H1 (cell line): ENCODE data around the gene RAB10. TPM values are rescaled to one million over a fixed set of nuclear protein-coding genes. Genes with fewer than 3 reads are reported as not detected.

Experiments used
- CTCF ChIA-PET: fragments of 300-600 bp; sonication (Branson Sonifier 250); formaldehyde crosslinking; loops from one replicate; lab custom pipeline; 2021; ENCODE audit not compliant: partially characterized antibody; lab: Charles Lee
- POLR2A ChIA-PET: fragments of 300-600 bp; sonication (Branson Sonifier 250); formaldehyde crosslinking; loops from one replicate; lab custom pipeline; 2021; ENCODE audit warnings: inconsistent platforms; ENCODE audit not compliant: partially characterized antibody; lab: Charles Lee
- DNase-seq, 2 experiments: peaks; one replicate each; pipeline versions ENCODE4 v3.0.0 to v3.0.0-alpha.2; 2010 to 2022; ENCODE audit warnings: low spot score in 2 of 2, low read depth in 1 of 2, mixed read lengths in 1 of 2
- FAIRE-seq: peaks from 2 replicates; lab custom pipeline; 2011; peaks lifted over from hg19 to GRCh38; lab: Jason Lieb, UNC
- H2AFZ ChIP-seq: 2 replicates; pipeline ENCODE4 v1.8.1; 2012; ENCODE audit warnings: low read length, inconsistent platforms
- H2AK5ac ChIP-seq: 2 replicates; pipeline ENCODE4 v1.6.1; 2013; ENCODE audit warnings: low read depth, low read length
- H2BK120ac ChIP-seq: replicated peaks from 2 replicates; pipeline ENCODE3; 2013; ENCODE audit warnings: low read depth, low read length, inconsistent platforms
- H2BK12ac ChIP-seq: 2 replicates; pipeline ENCODE4 v1.6.1; 2013; ENCODE audit warnings: low read depth, low read length
- H2BK15ac ChIP-seq: 2 replicates; pipeline ENCODE4 v1.6.1; 2013; ENCODE audit warnings: low read length
- H2BK20ac ChIP-seq: 2 replicates; pipeline ENCODE4 v1.6.1; 2013; ENCODE audit warnings: low read length
- H2BK5ac ChIP-seq: 2 replicates; pipeline ENCODE4 v1.6.1; 2013; ENCODE audit warnings: low read depth, low read length
- H3K14ac ChIP-seq: 2 replicates; pipeline ENCODE4 v1.6.1; 2013; ENCODE audit warnings: inconsistent platforms; ENCODE audit not compliant: insufficient read length
- H3K18ac ChIP-seq: 2 replicates; pipeline ENCODE4 v1.6.1; 2013; ENCODE audit warnings: low read length; ENCODE audit errors: extremely low read depth
- H3K23ac ChIP-seq: 2 replicates; pipeline ENCODE4 v1.6.1; 2013; ENCODE audit warnings: inconsistent platforms; ENCODE audit not compliant: insufficient read length
- H3K23me2 ChIP-seq: 2 replicates; pipeline ENCODE4 v1.6.1; 2013; ENCODE audit warnings: low read depth, low read length
- H3K27ac ChIP-seq: 2 replicates; pipeline ENCODE4 v1.6.1; 2011; ENCODE audit warnings: low read depth, low read length, inconsistent platforms
- H3K27me3 ChIP-seq, 4 experiments: replicated peaks in 1 of 4; 1 replicate in 1 of 4; 2 replicates in 3 of 4; pipeline versions ENCODE4 v1.6.1 to v1.8.1; 2011 to 2013; ENCODE audit warnings: low read length in 3 of 4, mild to moderate bottlenecking in 3 of 4, inconsistent platforms in 2 of 4, mixed read lengths in 2 of 4, moderate library complexity in 1 of 4; ENCODE audit not compliant: control insufficient read depth in 3 of 4, insufficient read depth in 3 of 4; ENCODE audit errors: extremely low read depth in 1 of 4
- H3K36me3 ChIP-seq, 4 experiments: 2 replicates each; pipeline versions ENCODE4 v1.6.1 to v1.8.1; 2011 to 2013; ENCODE audit warnings: mild to moderate bottlenecking in 4 of 4, low read length in 3 of 4, moderate library complexity in 2 of 4, control low read depth in 1 of 4, inconsistent platforms in 1 of 4; ENCODE audit not compliant: insufficient read depth in 4 of 4, control insufficient read depth in 2 of 4
- H3K4ac ChIP-seq: replicated peaks from 2 replicates; pipeline ENCODE3; 2013; ENCODE audit warnings: low read length, low read depth, mixed read lengths, inconsistent platforms; ENCODE audit not compliant: insufficient read length
- H3K4me1 ChIP-seq, 4 experiments: replicated peaks in 1 of 4; 1 replicate in 1 of 4; 2 replicates in 3 of 4; pipeline versions ENCODE4 v1.6.1 to v1.8.1; 2011 to 2013; ENCODE audit warnings: low read length in 3 of 4, inconsistent platforms in 2 of 4, mixed read lengths in 1 of 4; ENCODE audit not compliant: insufficient read depth in 4 of 4, control insufficient read depth in 3 of 4
- H3K4me2 ChIP-seq, 2 experiments: 2 replicates each; pipeline versions ENCODE4 v1.6.1 to v1.8.1; 2011 to 2013; ENCODE audit warnings: low read depth in 2 of 2, low read length in 2 of 2, control low read depth in 1 of 2, inconsistent platforms in 1 of 2, mild to moderate bottlenecking in 1 of 2; ENCODE audit not compliant: insufficient read depth in 1 of 2
- H3K4me3 ChIP-seq, 4 experiments: fragments of 200-600, 300-600 bp in 1 of 4; sonication (generic), shearing (Covaris generic), sonication (Bioruptor Twin) in 1 of 4; 2 replicates each; pipeline versions ENCODE4 v1.5.1 to v1.8.1; 2011 to 2016; ENCODE audit warnings: low read length in 4 of 4, low read depth in 3 of 4, control low read depth in 2 of 4, inconsistent platforms in 2 of 4, mild to moderate bottlenecking in 2 of 4, mixed read lengths in 1 of 4, moderate library complexity in 1 of 4; ENCODE audit not compliant: insufficient read depth in 2 of 4; ENCODE audit errors: extremely low read depth in 1 of 4
- H3K56ac ChIP-seq: replicated peaks from 2 replicates; pipeline ENCODE3; 2013; ENCODE audit warnings: low read depth, mild to moderate bottlenecking, mixed read lengths, low read length, inconsistent platforms; ENCODE audit not compliant: insufficient read length
- H3K79me1 ChIP-seq: 2 replicates; pipeline ENCODE4 v1.6.1; 2013; ENCODE audit warnings: low read depth, low read length, control low read depth
- H3K79me2 ChIP-seq, 2 experiments: 2 replicates each; pipeline versions ENCODE4 v1.6.1 to v1.8.1; 2012 to 2013; ENCODE audit warnings: low read length in 2 of 2, mild to moderate bottlenecking in 2 of 2, inconsistent platforms in 1 of 2; ENCODE audit not compliant: insufficient read depth in 2 of 2, control insufficient read depth in 1 of 2
- H3K9ac ChIP-seq, 4 experiments: replicated peaks in 1 of 4; 1 replicate in 1 of 4; 2 replicates in 3 of 4; pipeline versions ENCODE4 v1.6.1 to v1.8.1; 2011 to 2013; ENCODE audit warnings: low read depth in 3 of 4, low read length in 3 of 4, control low read depth in 2 of 4, mild to moderate bottlenecking in 2 of 4, moderate library complexity in 2 of 4, inconsistent platforms in 1 of 4; ENCODE audit errors: extremely low read depth in 1 of 4
- H3K9me3 ChIP-seq, 2 experiments: 2 replicates each; pipeline versions ENCODE4 v1.6.1 to v1.8.1; 2012 to 2013; ENCODE audit warnings: mild to moderate bottlenecking in 2 of 2, moderate library complexity in 2 of 2, control low read depth in 1 of 2, inconsistent platforms in 1 of 2, low read depth in 1 of 2, low read length in 1 of 2, mixed read lengths in 1 of 2; ENCODE audit not compliant: insufficient read depth in 2 of 2
- H4K20me1 ChIP-seq, 2 experiments: replicated peaks in 1 of 2; 2 replicates each; pipeline versions ENCODE3 to v1.8.1; 2011 to 2013; ENCODE audit warnings: inconsistent platforms in 2 of 2, low read length in 2 of 2, mild to moderate bottlenecking in 1 of 2; ENCODE audit not compliant: insufficient read depth in 2 of 2, control insufficient read depth in 1 of 2
- H4K5ac ChIP-seq: 2 replicates; pipeline ENCODE4 v1.6.1; 2013; ENCODE audit warnings: low read length, low read depth, mixed read lengths, inconsistent platforms; ENCODE audit not compliant: insufficient read length
- H4K8ac ChIP-seq: 2 replicates; pipeline ENCODE4 v1.8.0; 2013; ENCODE audit warnings: mild to moderate bottlenecking, moderate library complexity, low read length, inconsistent platforms; ENCODE audit not compliant: insufficient read depth; ENCODE audit errors: extremely low read depth
- H4K91ac ChIP-seq: replicated peaks from 2 replicates; pipeline ENCODE3; 2013; ENCODE audit warnings: low read length, mixed read lengths, inconsistent platforms; ENCODE audit not compliant: insufficient read length
- ASH2L ChIP-seq: fragments of 200-600, 300-600 bp; sonication (generic); IDR thresholded peaks from one replicate; pipeline ENCODE4 v1.7.1; 2017; ENCODE audit warnings: low read length
- CBX5 ChIP-seq: fragments of 300-800, 300-1000 bp; sonication (generic); IDR thresholded peaks from 2 replicates; pipeline ENCODE4 v1.7.1; 2016; ENCODE audit warnings: antibody characterized with exemption, low read length, low read depth
- CEBPB ChIP-seq: IDR thresholded peaks from 2 replicates; pipeline ENCODE4 v1.6.1; 2012; ENCODE audit warnings: low read depth, low read length
- GABPA ChIP-seq: IDR thresholded peaks from 2 replicates; pipeline ENCODE4 v1.6.1; 2011; ENCODE audit warnings: mild to moderate bottlenecking, low read length, moderate library complexity, borderline replicate concordance; ENCODE audit not compliant: insufficient read depth
- HDAC2 ChIP-seq, 2 experiments: fragments of 300-600 bp in 1 of 2; sonication (generic) in 1 of 2; IDR thresholded peaks; 2 replicates each; pipeline ENCODE4 v1.6.1; 2011 to 2012; ENCODE audit warnings: low read depth in 2 of 2, low read length in 2 of 2, mild to moderate bottlenecking in 2 of 2, moderate library complexity in 2 of 2, borderline replicate concordance in 1 of 2, inconsistent platforms in 1 of 2
- HDAC6 ChIP-seq: IDR thresholded peaks from one replicate; pipeline ENCODE4 v1.7.1; 2012; ENCODE audit warnings: low read depth, mild to moderate bottlenecking, inconsistent platforms, low read length, moderate library complexity
- JUND ChIP-seq: IDR thresholded peaks from 2 replicates; pipeline ENCODE4 v1.6.1; 2011; ENCODE audit warnings: mild to moderate bottlenecking, improper control_type of control experiment, low read length
- KDM4A ChIP-seq: IDR thresholded peaks from one replicate; pipeline ENCODE4 v1.7.1; 2012; ENCODE audit warnings: low read depth, mild to moderate bottlenecking, moderate library complexity, low read length, inconsistent platforms; ENCODE audit not compliant: severe bottlenecking
- RAD21 ChIP-seq, 2 experiments: IDR thresholded peaks in 1 of 2; conservative IDR thresholded peaks in 1 of 2; 2 replicates each; pipeline ENCODE4 v1.6.1; 2011; ENCODE audit warnings: low read depth in 2 of 2, low read length in 2 of 2, improper control_type of control experiment in 1 of 2, inconsistent platforms in 1 of 2, mild to moderate bottlenecking in 1 of 2, moderate library complexity in 1 of 2
- RNF2 ChIP-seq: fragments of 200-900, 300-1000 bp; sonication (generic); IDR thresholded peaks from 2 replicates; pipeline ENCODE4 v1.7.1; 2016; ENCODE audit warnings: borderline replicate concordance, low read depth, mild to moderate bottlenecking, antibody characterized with exemption, low read length; ENCODE audit not compliant: poor library complexity, severe bottlenecking; ENCODE audit errors: missing control alignments
- SRF ChIP-seq: IDR thresholded peaks from 2 replicates; pipeline ENCODE4 v1.6.1; 2011; ENCODE audit warnings: mild to moderate bottlenecking, low read depth, low read length, moderate library complexity
- YY1 ChIP-seq: IDR thresholded peaks from 2 replicates; pipeline ENCODE4 v1.6.1; 2011; ENCODE audit warnings: low read depth, mild to moderate bottlenecking, low read length
- WGBS, 2 experiments: shearing (Covaris generic) in 1 of 2; methylation state at CpG; one replicate each; pipeline versions ENCODE4 v1.1.6 to v1.1.7; 2013 to 2015; ENCODE audit warnings: low lambda C conversion rate in 2 of 2, mixed read lengths in 2 of 2, inconsistent platforms in 1 of 2, low coverage in 1 of 2, missing lambda C conversion rate in 1 of 2; ENCODE audit not compliant: insufficient replicate concordance in 2 of 2, insufficient coverage in 1 of 2, insufficient read length in 1 of 2; ENCODE audit errors: extremely low coverage in 1 of 2, missing lambda C conversion rate in 1 of 2; 5-methylcytosine and 5-hydroxymethylcytosine counted together
- polyA plus RNA-seq, 7 experiments: library from polyadenylated mRNA; depleted of rRNA in 3 of 7; stranded (reverse) in 5 of 7; unstranded in 2 of 7; fragments of >200 nt in 5 of 7; fragments of 200-250 nt in 2 of 7; gene quantifications; 1 replicate in 5 of 7; 2 replicates in 1 of 7; 4 replicates in 1 of 7; pipeline versions ENCODE4 v1.2.1 to v1.2.3, GENCODE V29; 2011 to 2013; ENCODE audit warnings: missing spikeins in 2 of 7, mixed read lengths in 2 of 7
- total RNA-seq: library from RNA; stranded (reverse); fragmentation: NEBNext Ultra II Directional; extraction: Animal tissue kit (Norgen Biotek cat#: 25700); gene quantifications from 2 replicates; pipeline ENCODE4 v1.2.1, GENCODE V29; 2021

RAB10 gene
- total and polyA plus RNA-seq, 2 of the 8 experiments (the other 6 are each of a cell fraction or from before 2014, with no cell fraction given) = 42.6 to 136 TPM

DNA sequence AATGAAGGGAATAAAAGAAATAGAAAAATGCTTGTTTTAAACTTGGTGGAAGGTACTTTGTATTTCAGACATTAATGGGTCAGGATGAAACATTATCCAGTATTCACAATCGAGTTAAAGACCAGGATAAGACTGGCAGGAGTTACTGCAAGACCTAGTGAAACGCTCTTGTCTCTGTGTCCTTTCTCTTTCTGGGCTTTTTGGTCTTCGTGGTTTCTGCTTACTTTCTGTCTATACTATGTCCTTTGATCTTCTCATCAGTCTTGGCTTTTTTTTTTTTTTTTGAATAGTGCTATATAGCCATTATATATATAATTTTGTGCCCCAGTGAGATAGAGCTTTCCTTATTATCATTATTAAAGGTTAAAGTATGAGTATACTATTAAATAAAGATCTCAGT lies 96.9 kb downstream of the RAB10 start:
- Histone ChIP-seq H3K4me3 (no peak overlapping the region), H3K4ac (no peak overlapping the region), H2AK5ac (no peak overlapping the region), H3K23ac (no peak overlapping the region), H3K23me2 (no peaks in the 10 kb centered on the region), H3K4me2 (no peak overlapping the region), H2BK120ac (no peak overlapping the region), H4K91ac (no peak overlapping the region), H4K5ac (no peak overlapping the region), H3K9me3 (no peaks in the 10 kb centered on the region), H3K4me1 (peaks cover 0 to 3% (median 0%) of the 10 kb centered on the region in 4 experiments; a peak in 1 of 7 replicates), H3K9ac (no peak overlapping the region), H3K79me2 (peaks cover 0 to 2% of the 10 kb centered on the region in 2 experiments; a peak in 1 of 4 replicates), H2BK12ac (no peak overlapping the region), H3K27me3 (no peaks in the 10 kb centered on the region), H2BK15ac (no peak overlapping the region), H2BK5ac (no peak overlapping the region), H3K27ac (no peak overlapping the region), H3K18ac (no peak overlapping the region), H3K14ac (no peak overlapping the region), H3K36me3 (peaks cover 0 to 27% (median 1%) of the 10 kb centered on the region in 4 experiments; a peak in 2 of 8 replicates), H2AFZ (no peak overlapping the region), H2BK20ac (no peak overlapping the region), H4K20me1 (no peaks in the 10 kb centered on the region), H3K56ac (no peak overlapping the region), H3K79me1 (no peaks in the 10 kb centered on the region; the same call in 1 of the 2 replicates), H4K8ac (no peak overlapping the region)
- FAIRE-seq = no peak
- 89% methylated on average over 3 of the region's 3 CpGs; no CpG with 5 or more reads in 1 of the 2 experiments for WGBS, 2 experiments
- ChIA-PET POLR2A (no interaction called here), CTCF (interaction anchor here (0.6 to 1.2 kb wide), 2 partner anchors 16 to 139 kb away, joined by 3 read pairs; no protein-coding TSS in a partner anchor)
- DNase-seq = no peak
- no peak for TF ChIP-seq CEBPB
- no peak for TF ChIP-seq JUND
- no peak for TF ChIP-seq RAD21 (IDR thresholded peaks at IDR 0.05 in 1 of 2, conservative IDR thresholded peaks at IDR 0.05 in 1 of 2; ENCODE audit: low read depth in 2 of 2, low read length in 2 of 2)
- no peak for TF ChIP-seq HDAC2 (IDR thresholded peaks at IDR 0.05; ENCODE audit: borderline replicate concordance in 1 of 2, low read depth in 2 of 2, low read length in 2 of 2)
- no peak for TF ChIP-seq CBX5
- TF ChIP-seq ASH2L = no peak
- no peak for TF ChIP-seq RNF2
- TF ChIP-seq GABPA = no peak
- no peak for TF ChIP-seq YY1
- no peak for TF ChIP-seq KDM4A
- no peak for TF ChIP-seq SRF
- TF ChIP-seq HDAC6 = no peak
